Thyroid gland (tissue), 4 donors: Measurements from ENCODE around the gene CAMK1. TPM values are rescaled to one million over a fixed set of nuclear protein-coding genes. Genes with fewer than 3 reads are reported as not detected.
"Not testable (repeated sequence)": the region's sequence is repeated elsewhere in the genome, so short reads cannot be mapped to it uniquely, and the experiment has no call there.

Experiments
- DNase-seq, 2 donors: peaks; one replicate each; pipeline ENCODE4 v3.0.0-alpha.2; 2019
- H3K27ac ChIP-seq, 3 donors: fragments of 200-600 bp; sonication (generic); 1 replicate in 2 of 3; 2 replicates in 1 of 3; pipeline ENCODE4 v1.5.1; 2016 to 2019; ENCODE audit warnings: mild to moderate bottlenecking in 1 of 3, moderate library complexity in 1 of 3
- H3K27me3 ChIP-seq: fragments of 200-600 bp; sonication (generic); one replicate; pipeline ENCODE4 v1.5.1; 2019
- H3K36me3 ChIP-seq, 2 donors: fragments of 200-600 bp; sonication (generic); one replicate each; pipeline ENCODE4 v1.5.1; 2016 to 2019
- H3K4me1 ChIP-seq, 2 donors: fragments of 200-600 bp; sonication (generic); one replicate each; pipeline ENCODE4 v1.5.1; 2017 to 2019
- H3K4me3 ChIP-seq, 3 donors: fragments of 200-600 bp; sonication (generic); replicated peaks in 1 of 3; 1 replicate in 2 of 3; 2 replicates in 1 of 3; pipeline ENCODE4 v1.5.1; 2016; ENCODE audit warnings: mild to moderate bottlenecking in 1 of 3
- H3K9me3 ChIP-seq: fragments of 200-600 bp; sonication (generic); one replicate; pipeline ENCODE4 v1.5.1; 2017
- CTCF ChIP-seq, 6 experiments: fragments of 200-600 bp in 3 of 6; fragments of 450-650 bp in 3 of 6; sonication (generic) in 3 of 6; IDR thresholded peaks; one replicate each; pipeline ENCODE4 v1.5.1; 2016 to 2019; ENCODE audit warnings: antibody characterized with exemption in 6 of 6, mild to moderate bottlenecking in 2 of 6, inconsistent platforms in 1 of 6, moderate library complexity in 1 of 6
- POLR2A ChIP-seq, 2 donors: fragments of 450-650 bp; IDR thresholded peaks; one replicate each; pipeline ENCODE4 v1.6.1; 2017; ENCODE audit warnings: antibody characterized with exemption in 2 of 2, mild to moderate bottlenecking in 2 of 2, moderate library complexity in 1 of 2
- WGBS, 2 donors: methylation state at CpG; one replicate each; pipeline ENCODE4 v1.1.5; 2017; 5-methylcytosine and 5-hydroxymethylcytosine counted together
- intact Hi-C: fragments of 100-400 bp; cut with DNase I; formaldehyde crosslinking; loops from one replicate; pipeline ENCODE4 v1.15.1; 2023
- total RNA-seq, 4 donors: library from RNA; depleted of rRNA; stranded (reverse); fragments of >200 nt; gene quantifications; one replicate each; pipeline ENCODE4 v1.2.3, GENCODE V29; 2016

The CAMK1 gene
- total RNA-seq, 4 donors from 2014 or later = 32.1 to 44.8 (median 35.9) TPM

- no peak overlapping the region for H3K4me3 ChIP-seq
- peaks cover 0 to 45% of the 10 kb centered on the region in 2 donors for H3K4me1 ChIP-seq
- H3K9me3 ChIP-seq = no peaks in the 10 kb centered on the region
- TF ChIP-seq CTCF (IDR thresholded peaks at IDR 0.05) (no peak), POLR2A (IDR thresholded peaks at IDR 0.05) (no peak)
- 80 to 85% methylated on average over 4 to 5 of the region's 5 CpGs for WGBS, 2 donors
- no peak overlapping the region for H3K27ac ChIP-seq
- peaks cover 0 to 11% of the 10 kb centered on the region in 2 donors for H3K36me3 ChIP-seq
- H3K27me3 ChIP-seq = no peaks in the 10 kb centered on the region
- intact Hi-C loops = no loop called here
- no peak for DNase-seq
These were observed 8.7 kb upstream of the CAMK1 start for GRCh38 chr3:9778143-9779074.

- intact Hi-C loops = no loop called here
- TF ChIP-seq POLR2A (IDR thresholded peaks at IDR 0.05) (no peak), CTCF (IDR thresholded peaks at IDR 0.05) (no peak)
- no peak overlapping the region for H3K27ac ChIP-seq
- DNase-seq = no peak
- 72 to 79% methylated on average over 1 of the region's 1 CpG for WGBS, 2 donors
- H3K4me1 ChIP-seq = peaks cover 0 to 45% of the 10 kb centered on the region in 2 donors
- H3K36me3 ChIP-seq = peaks cover 0 to 6% of the 10 kb centered on the region in 2 donors
- no peak overlapping the region for H3K4me3 ChIP-seq
- H3K27me3 ChIP-seq = no peaks in the 10 kb centered on the region
- H3K9me3 ChIP-seq = no peaks in the 10 kb centered on the region
These were observed 7.9 kb upstream of the CAMK1 start for GRCh38 chr3:9777694-9778021.

- H3K4me3 ChIP-seq = no peak overlapping the region
- intact Hi-C loops = no loop called here
These were observed 7.3 kb upstream of the CAMK1 start for GRCh38 chr3:9776896-9777693.

GRCh38 chr3:9771007-9771406 is 1.3 kb upstream of the CAMK1 start:
- intact Hi-C loops, H3K9me3 ChIP-seq, H3K36me3 ChIP-seq, DNase-seq, H3K4me3 ChIP-seq, H3K27me3 ChIP-seq: not testable (repeated sequence)
- peaks cover 22 to 42% of the 10 kb centered on the region in 2 donors for H3K4me1 ChIP-seq
- 89 to 95% methylated on average over 2 of the region's 2 CpGs for WGBS, 2 donors
- H3K27ac ChIP-seq = peak overlapping the region; percentile 78 to 91 (median 83)

More at GRCh38 chr3:9776896-9777693, 7.3 kb upstream of the CAMK1 start:
- no peaks in the 10 kb centered on the region for H3K9me3 ChIP-seq
- WGBS, 2 donors = 71 to 82% methylated on average over 5 of the region's 5 CpGs
- DNase-seq = no peak
- peaks cover 0 to 3% of the 10 kb centered on the region in 2 donors for H3K36me3 ChIP-seq
- no peak overlapping the region for H3K27ac ChIP-seq
- TF ChIP-seq CTCF (IDR thresholded peaks at IDR 0.05) (no peak), POLR2A (IDR thresholded peaks at IDR 0.05) (no peak)
- H3K27me3 ChIP-seq = no peaks in the 10 kb centered on the region
- H3K4me1 ChIP-seq = peaks cover 0 to 40% of the 10 kb centered on the region in 2 donors

DNA sequence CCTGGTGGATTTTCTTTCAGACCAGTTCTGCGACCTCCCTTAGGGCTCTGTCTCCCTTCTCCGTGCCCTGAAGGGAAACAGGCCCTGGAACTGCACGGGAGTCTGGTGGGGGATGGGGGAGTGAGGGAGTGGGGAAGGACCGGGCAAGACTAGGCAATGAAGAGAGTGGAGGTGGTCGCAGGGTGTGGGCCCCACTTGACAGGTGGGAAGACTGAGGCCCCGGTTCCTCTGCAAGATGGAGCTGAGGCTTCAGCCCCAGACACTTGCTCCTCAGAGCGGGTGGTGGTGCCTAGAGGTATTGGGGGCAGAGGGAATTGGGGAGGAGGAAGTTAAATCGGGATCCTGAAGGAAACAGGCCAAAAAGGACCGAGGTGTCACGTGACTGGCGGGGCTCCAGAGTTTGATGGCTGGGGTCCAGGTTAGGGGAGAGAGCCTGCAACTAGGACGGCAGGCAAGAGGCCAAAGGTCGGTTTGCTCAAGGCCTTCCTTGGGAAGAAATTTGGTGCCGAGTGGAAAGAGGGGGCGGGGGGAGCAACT is 597 bp upstream of the CAMK1 start:
- peak overlapping the region; percentile 4 to 74 (median 66) for H3K4me3 ChIP-seq
- WGBS, 2 donors = 10% methylated on average over 15 of the region's 15 CpGs
- no peaks in the 10 kb centered on the region for H3K9me3 ChIP-seq
- TF ChIP-seq CTCF (IDR thresholded peaks at IDR 0.05) (no peak), POLR2A (IDR thresholded peaks at IDR 0.05) (no peak)
- H3K27ac ChIP-seq = peak overlapping the region; percentile 78 to 91 (median 83)
- H3K36me3 ChIP-seq = no peaks in the 10 kb centered on the region
- intact Hi-C loops = no loop called here
- DNase-seq = peak; percentile 92 to 94
- peaks cover 22 to 47% of the 10 kb centered on the region in 2 donors for H3K4me1 ChIP-seq
- no peaks in the 10 kb centered on the region for H3K27me3 ChIP-seq
